NCI-H2081 treated with DMSO at 0.1 percent for 48 hours (cell line): Measurements from ENCODE around the gene SHROOM3.

Source experiments
- DNase-seq: peaks from one replicate; lab custom pipeline; 2025; lab: John Stamatoyannopoulos, UW

Gene SHROOM3

DNA sequence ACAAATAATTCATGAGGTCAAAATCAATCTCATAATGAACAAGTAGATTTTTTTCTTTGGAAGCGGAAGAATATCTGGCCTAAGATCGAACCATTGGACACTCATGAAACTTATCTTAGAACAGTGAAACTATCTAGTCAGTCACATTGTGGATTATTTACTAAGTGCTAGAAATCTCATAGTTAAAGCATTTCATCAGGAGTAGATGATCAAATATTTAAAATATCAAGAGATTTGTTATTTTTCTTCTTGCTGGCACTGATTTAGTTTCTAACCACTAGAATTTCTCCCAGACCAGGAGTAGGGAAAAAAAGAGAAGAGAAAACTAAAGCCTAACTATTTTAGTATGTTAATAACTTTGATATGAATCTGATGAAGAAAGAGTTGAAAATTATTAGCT lies 105.5 kb downstream of the SHROOM3 start:
- no peak for DNase-seq

DNA sequence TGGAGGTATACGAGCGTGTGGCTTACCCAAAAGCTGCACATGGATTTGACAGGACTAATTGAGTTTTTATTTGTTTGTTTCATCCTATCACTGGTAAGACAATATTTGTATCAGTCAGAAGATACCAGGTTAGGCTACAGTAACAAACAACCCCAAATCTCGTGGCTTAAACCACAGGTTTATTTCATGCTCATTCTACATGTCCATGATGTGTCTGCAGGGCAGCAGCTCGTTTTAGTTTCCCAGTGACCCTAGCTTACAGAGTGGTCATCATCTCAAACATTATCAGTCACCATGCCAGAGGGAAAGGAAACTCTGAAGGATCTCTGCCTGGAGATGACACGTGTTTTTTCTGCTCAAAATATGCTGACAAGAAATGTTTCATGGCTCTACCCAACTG lies 108.3 kb downstream of the SHROOM3 start:
- DNase-seq = no peak

DNA sequence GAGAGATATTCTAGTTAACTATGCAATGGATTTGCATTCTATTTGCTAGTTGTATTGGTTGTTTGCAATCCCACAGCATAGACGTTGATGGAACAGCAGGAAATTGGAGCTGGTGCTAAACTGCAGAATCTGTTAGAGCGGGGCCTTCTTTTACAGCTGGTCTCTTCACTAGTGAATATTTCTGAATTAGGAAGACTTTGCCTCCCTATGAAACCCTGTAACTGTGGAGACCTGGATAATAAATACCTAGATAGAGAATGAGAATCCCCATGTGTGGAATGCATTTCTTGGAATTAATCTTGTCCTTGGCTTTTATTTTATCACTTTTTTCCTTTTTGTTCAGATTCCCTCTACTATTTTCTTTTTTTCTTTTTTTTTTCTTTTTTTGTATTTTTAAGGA lies 109.7 kb downstream of the SHROOM3 start:
- DNase-seq = no peak

DNA sequence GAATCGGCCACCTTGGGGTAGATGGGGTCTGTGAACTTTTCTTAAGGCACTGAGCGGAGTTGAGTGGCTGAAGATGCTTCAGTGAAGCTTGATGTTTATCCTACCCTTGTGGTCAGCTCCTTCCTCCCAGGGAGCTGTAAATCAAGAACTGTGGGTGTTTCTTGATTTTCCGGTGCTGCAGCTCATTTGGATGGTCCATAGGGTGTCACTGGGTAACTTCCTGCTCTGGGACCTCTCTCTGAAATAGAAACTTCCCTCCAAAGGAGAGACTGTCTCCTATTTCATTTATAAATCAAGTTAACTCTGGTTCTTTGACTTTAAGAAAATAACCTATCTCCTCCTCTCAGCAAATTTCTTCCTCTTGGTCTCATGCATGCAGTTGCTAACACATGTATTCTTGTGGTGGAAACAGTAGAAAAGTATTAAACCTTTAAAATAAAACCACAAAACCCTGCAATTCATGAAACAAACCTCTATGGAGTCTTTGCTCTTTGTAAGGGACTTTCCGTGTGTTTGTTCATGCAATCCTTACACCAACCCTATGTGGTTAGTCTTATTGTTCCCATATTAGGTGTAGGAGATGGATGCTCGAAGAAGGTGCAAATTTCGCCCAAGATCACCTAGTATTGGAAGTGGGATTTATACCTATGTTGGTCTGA lies 110.3 kb downstream of the SHROOM3 start:
- no peak for DNase-seq

DNA sequence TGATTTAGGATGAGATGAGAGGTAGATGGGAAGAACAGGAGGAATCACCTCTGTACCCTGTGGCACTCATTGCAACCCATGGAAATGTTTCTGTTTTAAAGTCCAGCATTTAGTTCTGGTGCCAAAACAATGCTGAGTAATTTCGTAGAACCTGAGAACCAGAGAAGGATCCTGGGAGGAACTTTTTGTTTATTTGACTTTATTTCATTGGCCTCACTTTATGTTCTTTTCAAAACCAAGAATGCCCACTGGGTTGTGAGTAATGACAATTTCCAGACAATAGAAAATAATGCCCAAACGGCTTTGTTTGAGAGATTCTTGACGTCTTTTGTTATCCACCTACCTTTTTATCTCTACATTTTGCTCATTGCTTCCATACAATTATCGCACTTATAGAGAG lies 111.3 kb downstream of the SHROOM3 start:
- no peak for DNase-seq

DNA sequence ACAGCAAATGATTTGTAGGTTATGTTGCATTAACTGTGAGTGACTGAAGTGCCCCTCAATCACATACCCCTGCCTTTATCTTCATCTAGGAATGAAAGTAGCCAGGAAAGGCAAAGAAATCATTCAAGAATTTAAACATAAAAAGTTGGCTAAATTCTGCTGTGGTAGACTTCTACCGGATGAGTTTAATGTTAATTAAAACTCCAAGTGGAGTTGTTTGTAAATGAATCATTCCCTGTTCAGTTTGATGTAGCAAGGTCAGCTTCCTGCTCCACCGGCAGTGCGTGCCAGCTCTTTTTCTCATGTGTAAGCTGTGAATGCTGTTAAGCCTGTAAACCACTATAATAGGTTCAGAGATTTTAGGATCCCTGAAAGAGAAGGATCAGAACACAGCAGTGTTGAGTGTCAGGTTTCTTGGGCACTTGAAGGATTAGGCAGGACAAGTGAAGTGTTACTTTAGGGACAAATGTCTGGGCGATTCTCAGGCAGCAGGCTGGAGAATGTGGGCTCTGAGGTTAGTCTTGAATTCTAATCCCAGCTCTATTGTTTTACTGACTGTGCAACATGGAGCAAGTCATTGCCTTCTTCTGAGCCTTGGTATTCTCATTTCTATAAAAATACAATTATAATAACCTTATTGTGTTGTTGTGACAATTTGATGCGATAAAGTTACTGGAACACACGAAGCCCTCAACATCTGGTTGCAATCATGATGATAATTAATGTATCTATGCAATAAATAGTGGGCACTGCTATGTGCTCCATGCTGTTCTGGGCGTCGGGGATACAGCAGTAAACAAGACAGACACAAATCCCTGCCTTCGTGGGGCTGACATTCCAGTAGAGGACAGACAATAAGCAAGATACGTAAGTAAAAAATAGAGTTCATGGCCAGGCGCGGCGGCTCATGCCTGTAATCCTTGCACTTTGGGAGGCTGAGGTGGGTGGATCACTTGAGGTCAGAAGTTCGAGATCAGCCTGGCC lies 112.0 kb downstream of the SHROOM3 start:
- DNase-seq = no peak

DNA sequence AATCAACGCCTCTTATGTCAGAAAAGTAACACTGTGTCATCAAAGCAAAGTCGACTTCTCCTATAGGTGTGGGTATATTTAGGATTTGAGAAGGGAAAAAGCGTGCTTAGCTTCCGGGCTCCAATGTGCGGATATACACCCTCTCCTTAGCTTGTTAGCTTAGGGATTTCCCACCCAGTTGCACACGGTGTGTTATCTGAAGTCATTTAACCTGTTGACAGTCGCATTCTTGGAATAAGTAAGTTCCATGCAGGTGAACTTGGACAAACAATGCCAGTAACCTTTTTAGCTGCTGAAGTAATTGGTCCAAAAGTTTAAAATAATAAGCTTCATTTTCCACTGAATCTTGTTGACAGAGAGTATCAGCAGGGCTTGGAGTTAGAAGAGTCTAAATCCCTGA lies 113.7 kb downstream of the SHROOM3 start:
- DNase-seq = no peak

DNA sequence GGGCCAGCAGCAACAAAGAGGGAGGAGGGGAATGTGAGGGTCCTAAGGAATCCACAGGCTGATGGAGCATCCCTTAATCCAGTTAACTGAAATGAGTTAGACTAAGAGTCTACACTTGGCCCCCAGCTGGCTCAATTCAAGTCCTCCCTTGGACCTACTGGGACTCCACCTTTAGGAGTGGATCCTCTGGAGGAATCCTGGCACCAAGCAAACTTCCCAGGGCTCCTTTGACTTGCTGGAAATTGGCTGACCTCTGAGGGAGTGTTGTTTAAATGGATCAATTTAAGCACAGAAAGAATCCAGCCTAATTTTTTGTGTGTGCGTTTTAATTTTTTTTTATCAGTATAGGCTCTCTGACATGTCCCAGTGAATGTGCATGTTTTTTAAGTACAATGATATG lies 114.7 kb downstream of the SHROOM3 start:
- no peak for DNase-seq

DNA sequence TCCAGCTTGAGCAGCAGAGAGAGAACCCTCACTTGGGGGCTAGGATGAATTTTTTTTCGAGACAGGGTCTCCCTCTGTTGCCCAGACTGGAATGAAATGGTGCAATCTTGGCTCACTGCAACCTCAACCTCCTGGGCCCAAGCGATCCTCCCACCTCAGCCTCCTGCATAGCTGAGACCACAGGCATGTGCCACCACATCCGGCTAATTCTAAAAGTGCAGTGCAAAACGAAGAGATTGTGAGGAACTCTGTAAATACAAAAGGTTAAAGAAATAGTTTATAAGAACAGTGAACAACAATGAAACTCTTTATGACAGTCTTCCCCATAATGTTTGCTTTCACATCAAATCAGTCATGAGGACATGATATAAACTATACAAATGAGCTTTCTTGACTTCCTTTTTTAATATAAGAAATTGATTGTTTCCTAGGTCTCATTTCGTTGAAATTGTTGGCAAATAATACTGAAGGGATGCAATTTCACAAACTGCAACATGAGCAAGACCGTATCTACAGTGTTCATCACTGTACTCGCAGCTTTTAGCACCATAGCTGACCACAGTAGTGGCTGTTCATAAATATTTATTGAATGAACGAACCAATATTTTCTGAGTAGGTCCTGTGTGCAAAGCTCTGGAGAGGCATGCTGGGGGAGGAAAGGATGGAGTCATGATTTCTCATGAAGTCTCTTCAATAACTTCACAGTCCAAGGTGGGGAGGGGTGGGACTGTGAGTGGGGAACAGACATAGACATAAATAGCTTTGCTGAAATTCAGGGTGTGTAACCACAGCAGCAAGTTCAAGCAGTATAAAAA lies 116.1 kb downstream of the SHROOM3 start:
- DNase-seq = no peak

DNA sequence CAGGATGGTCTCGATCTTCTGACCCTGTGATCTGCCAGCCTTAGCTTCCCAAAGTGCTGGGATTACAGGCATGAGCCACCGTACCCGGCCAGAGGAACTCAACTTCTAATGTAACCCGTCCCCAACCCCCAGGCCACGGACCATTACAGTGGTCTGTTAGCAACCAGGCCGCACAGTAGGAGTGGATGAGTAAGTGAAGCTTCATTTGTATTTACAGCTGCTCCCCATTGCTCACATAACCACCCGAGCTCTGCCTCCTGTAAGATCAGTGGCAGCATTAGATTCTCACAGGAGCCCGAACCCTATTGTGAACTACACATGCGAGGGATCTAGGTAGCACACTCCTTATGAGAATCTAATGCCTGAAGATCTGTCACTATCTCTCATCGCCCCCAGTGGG lies 119.6 kb downstream of the SHROOM3 start:
- DNase-seq = no peak

DNA sequence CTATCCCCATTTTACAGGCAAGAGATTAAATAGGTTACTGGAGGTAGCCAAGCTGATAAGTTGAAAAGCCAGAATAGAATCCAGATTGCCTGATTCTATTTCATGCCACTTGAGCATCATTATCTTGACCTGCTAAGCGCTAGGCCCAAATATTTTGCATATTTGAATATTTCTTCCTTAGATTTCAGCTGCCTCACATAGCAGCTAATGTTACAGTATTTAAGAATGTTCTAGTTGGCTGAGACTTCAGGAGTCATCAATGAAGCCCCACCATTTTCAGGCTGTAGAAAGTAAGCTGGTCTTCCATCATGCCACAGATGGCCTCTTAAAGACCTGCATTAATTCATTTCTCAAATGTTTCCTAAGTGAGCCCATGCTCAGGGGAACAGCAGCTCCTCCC lies 121.4 kb downstream of the SHROOM3 start:
- no peak for DNase-seq

DNA sequence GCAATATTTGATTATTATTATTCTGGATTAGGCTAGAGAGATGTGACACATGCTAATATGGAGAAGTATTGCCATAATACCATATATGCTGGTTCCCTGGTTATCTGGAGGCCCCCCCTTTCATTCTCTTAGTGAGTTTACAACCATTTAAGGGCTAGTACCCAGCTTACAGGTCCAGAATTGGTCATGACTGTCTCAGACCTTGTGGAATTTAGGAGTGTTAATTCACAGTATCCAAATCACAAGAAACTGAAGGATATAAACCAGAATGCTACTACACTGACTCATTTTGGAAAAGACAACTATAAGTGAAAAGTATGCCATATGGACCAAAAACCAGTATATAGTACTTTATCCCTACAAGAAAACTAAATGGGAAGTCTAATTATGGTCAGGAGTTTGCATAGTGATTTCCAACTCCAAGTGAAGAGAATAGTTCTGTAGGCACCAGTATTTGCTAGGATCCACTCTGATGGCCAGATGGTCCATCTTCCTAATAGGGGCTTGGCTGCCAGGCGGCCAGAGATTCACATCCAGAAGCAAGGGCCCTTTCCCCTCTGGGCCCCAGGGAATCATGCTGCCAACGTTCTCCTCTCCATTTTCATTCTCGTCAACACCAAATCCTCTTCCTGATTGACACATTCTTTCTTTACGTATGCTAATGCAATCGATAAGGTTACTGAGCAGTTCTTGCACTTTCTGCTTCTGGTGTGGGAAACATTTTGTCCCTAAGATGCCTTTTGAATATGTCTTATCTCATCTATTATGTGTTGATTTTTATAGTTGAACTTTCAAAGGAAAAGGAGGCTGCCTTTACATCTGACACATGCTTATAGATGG lies 123.6 kb downstream of the SHROOM3 start:
- no peak for DNase-seq

DNA sequence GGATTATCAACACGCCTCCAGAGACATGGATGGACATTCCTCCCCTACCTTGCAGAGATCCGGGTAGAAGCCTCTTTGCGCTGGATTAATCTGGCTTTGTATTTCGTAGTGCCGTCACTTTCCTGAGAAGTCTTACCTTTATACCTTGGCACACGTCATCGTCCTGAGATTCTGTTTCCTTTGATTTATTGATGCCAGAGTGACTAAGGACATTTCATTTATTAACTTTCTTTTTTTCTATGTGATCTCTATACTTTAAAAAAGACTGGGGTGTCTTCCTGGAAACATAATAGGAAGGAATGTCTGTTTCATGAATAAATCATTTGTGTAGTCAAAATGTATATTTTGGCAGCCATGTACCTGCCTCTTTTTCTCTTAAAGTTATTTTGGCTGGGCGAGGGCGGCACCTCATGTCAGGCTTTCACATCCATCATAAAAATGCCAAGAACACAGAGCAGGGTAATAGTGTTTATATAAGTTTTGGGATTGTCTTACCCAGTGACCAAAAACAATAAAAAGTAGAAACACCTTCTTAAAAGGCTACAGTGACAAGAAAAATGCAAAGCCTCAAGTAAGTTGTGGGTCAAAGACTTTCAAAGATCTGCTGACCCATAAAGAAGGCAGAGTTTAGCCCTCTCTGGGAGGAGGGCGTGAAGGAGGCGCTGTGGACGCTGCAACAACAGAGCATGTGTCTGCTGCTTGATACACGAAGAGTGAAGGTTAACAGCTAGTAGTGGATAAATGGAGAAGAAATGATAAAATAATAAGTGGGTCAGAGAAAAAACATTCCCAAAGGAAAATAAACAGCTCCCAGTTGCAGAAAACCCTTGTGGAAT lies 124.4 kb downstream of the SHROOM3 start:
- DNase-seq = no peak

DNA sequence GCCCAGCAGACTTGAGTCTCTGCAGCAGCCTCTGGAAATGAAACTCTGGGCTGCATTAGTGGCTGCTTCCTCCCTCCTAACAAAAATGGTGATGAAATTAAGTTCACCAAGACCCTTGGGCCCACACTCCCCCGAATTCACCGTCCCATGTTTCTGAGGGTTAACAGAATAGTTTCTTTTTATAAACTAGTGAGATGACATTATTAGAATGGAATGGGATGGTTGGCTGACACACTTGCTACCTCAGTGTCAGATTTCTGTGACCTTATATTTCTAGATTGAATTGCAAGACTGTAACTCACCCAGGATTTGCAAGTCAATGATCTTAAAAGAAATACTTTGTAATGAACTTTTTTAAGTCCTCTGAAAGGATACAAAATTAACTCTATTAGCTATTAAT lies 127.1 kb downstream of the SHROOM3 start:
- DNase-seq = no peak

DNA sequence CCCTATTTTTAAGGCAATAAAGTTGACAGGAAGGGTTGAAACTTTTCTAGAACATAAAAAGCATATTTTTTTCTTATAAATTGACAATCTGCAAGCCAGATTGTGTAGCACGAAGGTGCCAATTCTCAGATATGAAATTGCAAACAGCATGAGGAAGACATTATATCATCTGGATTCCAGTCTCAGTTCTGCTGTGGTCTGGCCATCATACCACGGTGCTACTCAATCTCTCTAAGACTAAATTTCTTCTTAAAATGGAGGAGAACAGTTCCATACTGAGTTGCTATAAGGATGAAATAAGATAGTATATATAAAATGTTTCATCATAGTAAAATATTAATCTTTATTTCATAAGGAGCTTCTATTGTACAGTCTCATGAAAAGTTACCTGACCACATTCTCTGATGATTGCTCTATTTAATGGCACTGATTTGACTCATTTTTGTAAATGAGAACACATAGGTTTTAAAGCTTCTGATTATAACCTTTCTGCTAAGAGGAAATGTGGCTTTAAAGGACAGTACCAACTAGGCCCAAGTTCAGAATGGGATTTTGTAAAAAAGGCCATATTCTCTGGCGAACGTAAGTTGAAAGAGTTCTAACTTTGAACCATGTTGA lies 127.9 kb downstream of the SHROOM3 start:
- no peak for DNase-seq

DNA sequence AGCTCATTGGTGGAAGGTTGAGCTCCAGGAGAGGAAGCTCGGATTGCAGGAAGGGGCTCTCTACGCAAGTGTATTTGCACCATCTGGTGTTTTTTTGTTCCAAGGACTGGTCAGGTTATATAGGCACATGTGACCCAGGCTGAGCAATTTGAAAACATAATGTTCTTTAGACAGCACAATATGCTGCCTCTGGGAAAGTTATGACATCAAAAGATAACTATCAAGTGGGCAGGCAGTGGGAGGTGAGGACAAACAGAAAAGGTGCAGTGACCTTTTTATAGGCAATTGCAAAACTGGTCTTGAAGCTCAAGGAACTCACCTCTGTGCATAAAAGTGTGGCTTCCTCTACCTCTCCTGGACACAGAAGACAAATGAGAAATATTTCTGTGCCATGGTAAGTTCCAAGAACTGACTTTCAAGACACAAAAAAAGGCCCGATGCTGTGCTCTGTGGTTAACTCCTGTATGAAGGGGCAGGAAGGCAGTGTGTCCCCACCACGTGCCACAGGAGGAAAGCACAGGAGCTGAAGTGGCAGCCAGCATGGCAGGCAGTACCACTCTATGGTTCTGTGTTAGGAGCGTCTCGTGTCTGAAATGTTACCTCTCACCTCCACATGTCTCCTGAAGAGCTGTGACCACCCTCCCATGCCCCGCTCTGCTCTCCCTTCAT lies 128.6 kb downstream of the SHROOM3 start:
- DNase-seq = no peak

DNA sequence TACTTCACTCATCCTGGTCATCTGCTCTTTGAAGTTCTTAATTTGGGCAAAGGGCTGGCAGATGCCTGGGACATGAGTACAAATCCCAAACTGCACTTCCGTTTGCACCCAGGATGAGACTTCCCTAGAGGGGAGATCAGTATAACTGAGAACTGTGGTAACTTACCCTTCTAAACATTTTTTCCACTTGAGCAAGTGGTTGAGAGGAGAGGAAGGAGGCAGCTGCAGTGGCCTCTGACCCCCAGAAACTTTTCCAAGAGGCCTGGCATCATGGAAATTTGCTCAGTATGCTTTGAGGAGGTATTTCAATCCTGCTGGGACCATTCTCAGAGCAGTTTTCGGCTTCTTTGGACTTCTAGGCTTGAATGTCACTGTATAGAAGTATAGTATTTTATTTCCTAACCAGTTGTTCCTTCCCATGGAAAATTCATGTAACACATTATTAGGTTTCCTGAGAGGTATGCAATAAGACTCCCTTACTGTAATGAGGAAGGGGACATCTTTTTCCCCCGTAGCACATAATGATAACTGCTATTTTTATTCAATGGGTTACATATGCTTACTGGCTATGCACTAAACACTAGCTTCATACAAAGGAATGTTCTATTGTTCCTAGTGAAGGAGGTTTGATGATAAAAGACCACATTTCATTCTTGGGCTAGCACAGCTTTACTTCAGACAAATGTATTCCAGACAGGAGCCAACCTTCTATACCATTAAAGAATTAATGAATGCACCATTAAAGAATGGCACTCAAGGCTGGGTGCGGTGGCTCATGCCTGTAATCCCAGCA lies 129.3 kb downstream of the SHROOM3 start:
- no peak for DNase-seq

DNA sequence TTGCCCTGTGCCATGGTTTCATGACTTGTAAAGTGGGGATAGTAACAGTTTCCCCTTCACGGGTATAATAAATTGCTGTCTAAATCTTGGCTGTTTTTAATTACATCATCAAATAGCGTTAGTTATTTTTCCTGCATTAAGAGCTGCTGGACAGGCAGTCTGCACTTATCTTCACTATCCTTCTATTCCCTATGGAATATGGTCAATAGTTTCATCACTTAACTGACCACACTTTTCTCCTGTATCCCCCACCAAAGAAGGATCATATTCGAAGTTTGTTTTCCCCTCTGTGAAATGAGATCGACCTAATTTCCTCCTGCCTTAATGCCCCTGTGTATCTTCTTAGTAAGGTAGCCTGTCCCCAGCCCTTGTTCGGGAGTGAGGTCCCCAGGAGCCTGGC lies 133.2 kb downstream of the SHROOM3 start:
- DNase-seq = no peak

DNA sequence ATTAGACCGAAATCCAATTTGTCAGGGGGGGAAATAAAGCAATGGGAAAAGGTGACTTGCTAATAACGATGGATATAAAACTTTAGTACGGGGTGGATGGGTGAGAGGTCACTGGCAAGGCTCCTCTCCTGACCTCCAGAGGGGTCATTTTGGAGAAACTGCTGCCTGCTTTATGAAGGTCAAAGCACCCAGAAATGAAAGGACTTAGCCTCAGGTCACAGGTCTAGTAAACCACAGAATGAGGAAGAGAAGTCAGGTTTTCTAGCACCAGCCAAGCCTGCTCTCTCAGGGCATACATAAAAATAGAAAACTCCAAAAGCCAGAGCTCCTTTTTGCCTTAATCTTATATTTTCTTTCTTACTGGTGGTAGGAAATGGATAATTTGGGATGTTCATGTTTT lies 134.2 kb downstream of the SHROOM3 start:
- no peak for DNase-seq
